Loucy (cell line): Measurements from ENCODE around the gene FOS.
A peak's percentile ranks its signal among the peaks of the same experiment; 100 is the strongest.

Experiments
- EZH2phosphoT487 ChIP-seq: fragments of 200-600 bp; IDR thresholded peaks from 2 replicates; pipeline ENCODE4 v1.6.1; 2018; ENCODE audit warnings: antibody characterized with exemption, mild to moderate bottlenecking, moderate library complexity, borderline replicate concordance
- TF ChIP-seq, protein P1 (sequence below): fragments of 200-600 bp; sonication (generic); conservative IDR thresholded peaks from 2 replicates; pipeline ENCODE4 v1.5.1; 2014; ENCODE audit warnings: mild to moderate bottlenecking, antibody characterized with exemption, low read length

DNA sequence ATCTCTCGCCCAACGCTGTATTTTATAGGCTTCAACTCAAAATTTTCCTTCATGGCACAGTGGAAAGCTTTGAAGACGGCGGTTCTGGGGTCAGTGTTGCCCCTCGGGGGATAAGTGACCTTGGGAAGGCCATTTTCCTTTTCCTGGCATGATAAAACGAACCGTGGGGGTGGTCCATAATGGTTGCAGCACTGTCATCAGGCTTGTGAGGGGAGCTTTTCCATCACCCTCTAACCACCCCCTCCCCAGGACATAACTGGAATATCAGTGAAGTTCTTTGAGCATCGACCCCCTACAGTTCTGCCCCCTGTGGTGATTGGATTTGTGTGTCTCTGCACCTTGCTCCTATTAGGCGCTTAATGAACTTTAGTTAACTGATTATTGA is 16.0 kb downstream of the FOS start:
- TF ChIP-seq, protein P1, sequence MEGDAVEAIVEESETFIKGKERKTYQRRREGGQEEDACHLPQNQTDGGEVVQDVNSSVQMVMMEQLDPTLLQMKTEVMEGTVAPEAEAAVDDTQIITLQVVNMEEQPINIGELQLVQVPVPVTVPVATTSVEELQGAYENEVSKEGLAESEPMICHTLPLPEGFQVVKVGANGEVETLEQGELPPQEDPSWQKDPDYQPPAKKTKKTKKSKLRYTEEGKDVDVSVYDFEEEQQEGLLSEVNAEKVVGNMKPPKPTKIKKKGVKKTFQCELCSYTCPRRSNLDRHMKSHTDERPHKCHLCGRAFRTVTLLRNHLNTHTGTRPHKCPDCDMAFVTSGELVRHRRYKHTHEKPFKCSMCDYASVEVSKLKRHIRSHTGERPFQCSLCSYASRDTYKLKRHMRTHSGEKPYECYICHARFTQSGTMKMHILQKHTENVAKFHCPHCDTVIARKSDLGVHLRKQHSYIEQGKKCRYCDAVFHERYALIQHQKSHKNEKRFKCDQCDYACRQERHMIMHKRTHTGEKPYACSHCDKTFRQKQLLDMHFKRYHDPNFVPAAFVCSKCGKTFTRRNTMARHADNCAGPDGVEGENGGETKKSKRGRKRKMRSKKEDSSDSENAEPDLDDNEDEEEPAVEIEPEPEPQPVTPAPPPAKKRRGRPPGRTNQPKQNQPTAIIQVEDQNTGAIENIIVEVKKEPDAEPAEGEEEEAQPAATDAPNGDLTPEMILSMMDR = peak; percentile 53
- no peak for TF ChIP-seq EZH2phosphoT487
